Liver (tissue), 9 donors: ENCODE results near the gene HOATZ. TPM values are rescaled to one million over a fixed set of nuclear protein-coding genes. Genes with fewer than 3 reads are reported as not detected.

ENCODE experiments used
- DNase-seq: peaks from one replicate; pipeline ENCODE4 v3.0.0-alpha.2; 2017; ENCODE audit warnings: low spot score
- H3K27ac ChIP-seq, 2 donors: one replicate each; pipeline ENCODE4 v1.7.0; 2013; ENCODE audit warnings: inconsistent platforms in 2 of 2, low read length in 2 of 2, control low read depth in 1 of 2, low read depth in 1 of 2, mild to moderate bottlenecking in 1 of 2
- H3K27me3 ChIP-seq, 4 donors: one replicate each; pipeline versions ENCODE4 v1.6.1 to v1.7.0; 2013; ENCODE audit warnings: low read length in 3 of 4, inconsistent platforms in 1 of 4, mild to moderate bottlenecking in 1 of 4, moderate library complexity in 1 of 4; ENCODE audit not compliant: control insufficient read depth in 4 of 4, insufficient read depth in 4 of 4
- H3K36me3 ChIP-seq, 4 donors: one replicate each; pipeline versions ENCODE4 v1.6.1 to v1.7.0; 2013; ENCODE audit warnings: low read length in 3 of 4, mild to moderate bottlenecking in 3 of 4, low read depth in 1 of 4, moderate library complexity in 1 of 4; ENCODE audit not compliant: control insufficient read depth in 4 of 4, insufficient read depth in 3 of 4
- H3K4me1 ChIP-seq, 4 donors: one replicate each; pipeline versions ENCODE4 v1.6.1 to v1.7.0; 2013; ENCODE audit warnings: low read length in 3 of 4, mild to moderate bottlenecking in 3 of 4, moderate library complexity in 1 of 4; ENCODE audit not compliant: control insufficient read depth in 4 of 4, insufficient read depth in 4 of 4
- H3K4me3 ChIP-seq, 3 donors: one replicate each; pipeline versions ENCODE4 v1.6.1 to v1.7.0; 2013; ENCODE audit warnings: low read length in 3 of 3, control low read depth in 1 of 3, low read depth in 1 of 3, mild to moderate bottlenecking in 1 of 3
- H3K9ac ChIP-seq, 2 donors: one replicate each; pipeline ENCODE4 v1.7.0; 2013; ENCODE audit warnings: low read length in 2 of 2, mild to moderate bottlenecking in 2 of 2, moderate library complexity in 2 of 2, control low read depth in 1 of 2, low read depth in 1 of 2
- H3K9me3 ChIP-seq, 4 donors: one replicate each; pipeline versions ENCODE4 v1.6.1 to v1.7.0; 2013; ENCODE audit warnings: low read length in 3 of 4; ENCODE audit not compliant: control insufficient read depth in 4 of 4
- ATF3 ChIP-seq: IDR thresholded peaks from 2 replicates; pipeline ENCODE4 v1.6.1; 2016; ENCODE audit warnings: antibody characterized with exemption
- CTCF ChIP-seq: fragments of 150-350 bp; IDR thresholded peaks from 2 replicates; pipeline ENCODE4 v1.5.1; 2017; ENCODE audit warnings: improper control_type of control experiment, low read depth, low read length; ENCODE audit not compliant: missing input control
- EGR1 ChIP-seq, 2 donors: IDR thresholded peaks; 2 replicates each; pipeline ENCODE4 v1.6.1; 2016 to 2018; ENCODE audit warnings: antibody characterized with exemption in 2 of 2, low read depth in 2 of 2
- FOXA1 ChIP-seq: IDR thresholded peaks from 2 replicates; pipeline ENCODE4 v1.6.1; 2016; ENCODE audit warnings: antibody characterized with exemption
- FOXA2 ChIP-seq: IDR thresholded peaks from 2 replicates; pipeline ENCODE4 v1.6.1; 2016; ENCODE audit warnings: antibody characterized with exemption
- HNF4A ChIP-seq, 2 donors: conservative IDR thresholded peaks; 2 replicates each; pipeline ENCODE4 v1.6.1; 2016; ENCODE audit warnings: antibody characterized with exemption in 2 of 2, mild to moderate bottlenecking in 2 of 2
- HNF4G ChIP-seq: IDR thresholded peaks from 2 replicates; pipeline ENCODE4 v1.6.1; 2016; ENCODE audit warnings: antibody characterized with exemption
- JUND ChIP-seq, 2 donors: IDR thresholded peaks; 2 replicates each; pipeline ENCODE4 v1.6.1; 2016; ENCODE audit warnings: antibody characterized with exemption in 2 of 2
- MAX ChIP-seq: IDR thresholded peaks from 2 replicates; pipeline ENCODE4 v1.6.1; 2016; ENCODE audit warnings: antibody characterized with exemption
- NR2F2 ChIP-seq: IDR thresholded peaks from 2 replicates; pipeline ENCODE4 v1.6.1; 2016; ENCODE audit warnings: antibody characterized with exemption
- RAD21 ChIP-seq, 2 donors: IDR thresholded peaks; 2 replicates each; pipeline ENCODE4 v1.6.1; 2016; ENCODE audit warnings: antibody characterized with exemption in 2 of 2, mild to moderate bottlenecking in 2 of 2
- REST ChIP-seq: IDR thresholded peaks from 2 replicates; pipeline ENCODE4 v1.6.1; 2016; ENCODE audit warnings: antibody characterized with exemption, mild to moderate bottlenecking
- RXRA ChIP-seq, 2 donors: IDR thresholded peaks; 2 replicates each; pipeline ENCODE4 v1.6.1; 2017 to 2018; ENCODE audit warnings: antibody characterized with exemption in 2 of 2, mild to moderate bottlenecking in 1 of 2
- SP1 ChIP-seq: IDR thresholded peaks from 2 replicates; pipeline ENCODE4 v1.6.1; 2018; ENCODE audit warnings: antibody characterized with exemption, mild to moderate bottlenecking
- TAF1 ChIP-seq: conservative IDR thresholded peaks from 2 replicates; pipeline ENCODE4 v1.6.1; 2016; ENCODE audit warnings: antibody characterized with exemption, mild to moderate bottlenecking
- YY1 ChIP-seq: IDR thresholded peaks from 2 replicates; pipeline ENCODE4 v1.6.1; 2016; ENCODE audit warnings: antibody characterized with exemption, mild to moderate bottlenecking
- ZBTB33 ChIP-seq: IDR thresholded peaks from 2 replicates; pipeline ENCODE4 v1.6.1; 2016; ENCODE audit warnings: antibody characterized with exemption
- WGBS: extraction: QIAGEN DNeasy Blood & Tissue Kit; methylation state at CpG from one replicate; pipeline ENCODE4 v1.1.7; 2013; 5-methylcytosine and 5-hydroxymethylcytosine counted together
- polyA plus RNA-seq, 2 donors: library from polyadenylated mRNA; stranded (reverse) in 1 of 2; unstranded in 1 of 2; fragments of 200-250 nt in 1 of 2; fragments of >200 nt in 1 of 2; fragmentation: Nextera tagmentation in 1 of 2; extraction: Ambion mirVana in 1 of 2; gene quantifications; one replicate each; pipeline versions ENCODE4 v1.2.1 to v1.2.3, GENCODE V29; 2013 to 2015
- total RNA-seq, 2 donors: library from RNA; depleted of rRNA; stranded (reverse); fragments of >200 nt; gene quantifications; one replicate each; pipeline ENCODE4 v1.2.3, GENCODE V29; 2014
- donor health status: healthy.
- donor health status: healthy.
- donor health status: healthy.
- donor health status: healthy.
- donor health status: healthy.

The HOATZ gene
- total and polyA plus RNA-seq, 4 donors = not detected

- Histone ChIP-seq H3K4me1 (no peaks in the 10 kb centered on the region), H3K27ac (no peak overlapping the region), H3K27me3 (no peaks in the 10 kb centered on the region), H3K4me3 (no peak overlapping the region), H3K9me3 (no peaks in the 10 kb centered on the region), H3K36me3 (no peaks in the 10 kb centered on the region), H3K9ac (no peak overlapping the region)
- TF ChIP-seq YY1 (no peak), FOXA1 (no peak), SP1 (no peak), ZBTB33 (no peak), RAD21 (IDR thresholded peaks at IDR 0.05) (no peak), HNF4G (no peak), HNF4A (conservative IDR thresholded peaks at IDR 0.05) (no peak), JUND (IDR thresholded peaks at IDR 0.05) (no peak), REST (no peak), FOXA2 (no peak), MAX (no peak), RXRA (IDR thresholded peaks at IDR 0.05) (no peak), EGR1 (IDR thresholded peaks at IDR 0.05; ENCODE audit: low read depth in 2 of 2) (no peak), ATF3 (no peak), CTCF (no peak), TAF1 (no peak)
- WGBS = 66% methylated on average over 3 of the region's 3 CpGs
- no peak for DNase-seq
Measured at GRCh38 chr11:111549869-111550203, 35.3 kb downstream of the HOATZ start.

- Histone ChIP-seq H3K36me3 (no peaks in the 10 kb centered on the region), H3K9me3 (no peaks in the 10 kb centered on the region), H3K4me3 (no peak overlapping the region), H3K9ac (no peak overlapping the region), H3K27ac (no peak overlapping the region), H3K27me3 (no peaks in the 10 kb centered on the region), H3K4me1 (no peaks in the 10 kb centered on the region)
- no peak for TF ChIP-seq RAD21 (IDR thresholded peaks at IDR 0.05)
- no peak for TF ChIP-seq ATF3
- TF ChIP-seq HNF4A (conservative IDR thresholded peaks at IDR 0.05) = no peak
- no peak for TF ChIP-seq CTCF
- TF ChIP-seq ZBTB33 = no peak
- TF ChIP-seq RXRA (IDR thresholded peaks at IDR 0.05) = no peak
- no peak for TF ChIP-seq NR2F2
- 81% methylated on average over 2 of the region's 2 CpGs for WGBS
- DNase-seq = no peak
Measured at GRCh38 chr11:111550258-111550657, 35.7 kb downstream of the HOATZ start.
